HG03175 (cell line): ENCODE data around the gene ZNF416.
A peak's percentile ranks its signal among the peaks of the same experiment; 100 is the strongest.

Source experiments
- ATAC-seq: cut with Tn5 transposase; IDR thresholded peaks from one replicate; pipeline ENCODE4 v1.9.1; 2021; ENCODE audit warnings: mild to moderate bottlenecking, moderate library complexity; ENCODE audit not compliant: unreplicated experiment

Gene ZNF416

DNA sequence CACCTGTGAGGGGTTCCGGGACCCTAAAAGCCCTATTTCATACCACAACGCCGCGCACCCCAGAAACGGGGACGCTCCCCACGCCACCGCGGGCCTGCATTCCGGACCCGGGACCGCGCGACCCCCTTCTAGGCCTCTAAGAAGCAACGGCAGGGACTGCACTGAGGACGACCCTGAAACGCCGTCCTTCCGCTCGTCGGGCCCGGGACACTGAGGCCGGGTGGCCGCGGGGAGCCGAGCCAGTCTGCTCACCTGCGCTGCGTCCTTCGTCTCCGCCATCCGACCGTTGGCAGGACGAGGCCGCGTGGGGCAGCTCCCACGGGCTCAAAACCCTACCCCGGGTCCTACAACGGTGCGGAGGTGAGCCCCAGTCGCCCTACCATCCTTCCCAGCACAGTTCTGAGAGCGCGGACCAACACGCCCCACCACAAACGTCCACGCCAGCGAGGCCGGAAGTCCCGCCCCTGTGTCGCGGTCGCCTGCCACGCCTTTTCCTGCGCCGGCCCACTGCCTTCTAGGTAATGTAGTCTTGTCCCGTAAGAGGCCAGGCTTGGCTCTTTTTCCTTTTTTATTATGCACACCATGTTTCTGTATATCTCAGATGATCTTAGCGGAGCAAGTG is 19.2 kb downstream of the ZNF416 start, which contains the start of gene ZNF550:
Gene ZNF550 (minus strand): TSS at position 460 of the 622 bp plus-strand sequence. CDS start 181 bp downstream, at position 279.
- ATAC-seq, result peak; percentile 99

DNA sequence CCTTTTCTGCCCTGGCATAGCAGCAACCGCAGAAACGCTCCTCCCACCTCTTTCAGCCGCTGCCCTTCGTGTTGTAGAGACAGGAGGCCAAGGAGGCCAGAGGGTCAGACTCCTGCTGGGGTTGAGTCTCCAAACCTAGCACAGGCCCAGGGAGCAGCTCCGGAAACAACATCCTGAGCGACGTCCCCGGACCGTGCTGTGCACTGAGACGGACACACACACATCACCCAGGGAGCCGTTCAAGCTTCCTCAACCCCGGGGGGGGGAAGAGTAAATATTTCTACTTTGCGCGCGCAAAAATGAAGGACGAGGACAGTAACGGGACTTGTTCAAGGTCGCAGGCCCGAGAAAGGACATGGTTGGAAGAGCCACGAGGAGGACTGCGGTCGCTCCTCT is 19.7 kb downstream of the ZNF416 start:
- ATAC-seq, result peak; percentile 11

DNA sequence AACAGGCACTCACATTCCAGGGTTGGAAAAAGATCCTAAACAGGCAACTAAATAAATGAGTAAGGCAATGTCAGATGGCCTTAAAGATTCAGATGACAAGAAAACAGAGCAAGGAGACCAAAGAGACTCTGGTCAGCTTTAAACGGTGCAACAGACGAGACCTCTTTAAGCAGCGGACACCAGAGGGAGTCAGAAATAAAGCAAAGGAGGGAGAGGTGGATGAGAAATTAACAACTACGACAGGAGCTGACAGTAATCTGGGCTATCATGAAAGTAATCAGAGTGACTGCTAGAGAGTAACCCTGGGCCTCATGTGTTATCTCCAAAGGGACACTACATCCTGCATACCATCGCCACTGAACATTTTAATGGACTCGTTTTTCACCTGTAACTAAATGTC is 20.2 kb downstream of the ZNF416 start:
- no peak for ATAC-seq

DNA sequence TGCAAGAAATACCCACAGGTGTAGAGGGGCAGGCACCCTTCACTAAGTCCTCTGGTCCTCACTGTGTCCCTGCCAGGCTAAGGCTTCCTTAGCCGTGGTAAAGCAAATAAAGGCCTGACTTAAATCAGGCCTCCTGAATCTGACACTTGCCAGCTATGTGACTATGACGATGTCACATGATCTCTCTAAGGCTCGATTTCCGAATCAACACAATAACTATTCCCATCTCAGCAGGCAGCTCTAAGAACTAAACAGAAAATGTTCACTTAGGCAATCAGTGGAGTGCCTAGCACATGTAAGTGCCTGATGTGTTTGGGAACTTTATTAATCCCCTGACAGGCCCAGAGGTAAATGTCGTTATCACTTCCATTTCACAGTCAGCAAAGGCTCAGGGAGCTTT is 21.1 kb downstream of the ZNF416 start:
- no peak for ATAC-seq

DNA sequence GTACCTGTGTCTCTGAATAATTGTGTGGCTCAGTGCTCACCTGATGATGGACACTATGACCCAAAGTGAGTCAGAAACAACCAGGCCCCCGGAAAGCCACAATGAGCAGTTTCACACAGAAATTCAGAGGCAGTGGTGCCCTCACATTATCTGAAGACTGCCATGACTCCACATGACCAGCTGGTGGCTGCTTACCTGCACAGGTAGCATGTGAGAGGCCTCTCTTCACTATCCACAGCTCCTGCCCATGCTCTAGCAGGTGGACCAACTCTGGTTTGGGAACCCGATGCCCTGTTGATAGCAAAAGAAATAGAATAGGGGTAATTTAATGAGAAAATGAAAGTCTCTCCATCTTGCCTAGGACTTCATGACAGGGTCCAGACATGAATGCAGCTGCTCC is 26.3 kb downstream of the ZNF416 start:
- no peak for ATAC-seq

DNA sequence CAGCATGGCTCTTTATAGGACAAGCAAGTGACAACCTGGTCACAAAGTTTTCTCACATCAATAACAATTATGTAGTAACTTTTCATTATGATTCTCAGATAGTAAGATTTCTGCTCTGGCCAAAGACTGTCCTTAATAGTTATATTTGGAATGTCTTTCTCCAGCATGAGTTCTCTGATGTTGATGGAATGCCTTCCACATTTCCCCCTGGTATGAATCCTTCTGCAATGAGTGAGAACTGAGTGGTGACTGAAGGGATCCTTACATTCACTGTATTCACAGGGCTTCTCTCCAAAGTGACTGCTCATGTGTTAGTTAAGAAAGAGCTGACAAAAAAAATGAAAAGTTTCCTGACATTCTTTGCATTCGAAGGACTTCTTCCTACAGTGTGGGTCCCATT is 32.2 kb downstream of the ZNF416 start:
- ATAC-seq, result no peak

DNA sequence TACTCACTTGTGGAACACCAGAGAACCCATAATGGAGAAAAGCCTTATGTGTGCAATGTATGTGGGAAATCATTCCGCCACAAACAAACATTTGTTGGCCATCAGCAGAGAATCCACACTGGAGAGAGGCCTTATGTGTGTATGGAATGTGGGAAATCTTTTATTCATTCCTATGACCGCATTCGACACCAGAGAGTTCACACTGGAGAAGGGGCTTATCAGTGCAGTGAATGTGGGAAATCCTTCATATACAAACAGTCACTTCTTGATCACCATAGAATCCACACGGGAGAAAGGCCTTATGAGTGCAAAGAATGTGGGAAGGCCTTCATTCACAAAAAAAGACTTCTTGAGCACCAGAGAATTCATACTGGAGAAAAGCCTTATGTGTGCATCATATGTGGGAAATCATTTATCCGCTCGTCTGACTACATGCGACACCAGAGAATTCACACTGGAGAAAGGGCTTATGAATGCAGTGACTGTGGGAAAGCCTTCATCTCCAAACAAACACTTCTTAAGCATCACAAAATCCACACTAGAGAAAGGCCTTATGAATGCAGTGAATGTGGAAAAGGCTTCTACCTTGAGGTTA is 40.7 kb downstream of the ZNF416 start:
- no peak for ATAC-seq

DNA sequence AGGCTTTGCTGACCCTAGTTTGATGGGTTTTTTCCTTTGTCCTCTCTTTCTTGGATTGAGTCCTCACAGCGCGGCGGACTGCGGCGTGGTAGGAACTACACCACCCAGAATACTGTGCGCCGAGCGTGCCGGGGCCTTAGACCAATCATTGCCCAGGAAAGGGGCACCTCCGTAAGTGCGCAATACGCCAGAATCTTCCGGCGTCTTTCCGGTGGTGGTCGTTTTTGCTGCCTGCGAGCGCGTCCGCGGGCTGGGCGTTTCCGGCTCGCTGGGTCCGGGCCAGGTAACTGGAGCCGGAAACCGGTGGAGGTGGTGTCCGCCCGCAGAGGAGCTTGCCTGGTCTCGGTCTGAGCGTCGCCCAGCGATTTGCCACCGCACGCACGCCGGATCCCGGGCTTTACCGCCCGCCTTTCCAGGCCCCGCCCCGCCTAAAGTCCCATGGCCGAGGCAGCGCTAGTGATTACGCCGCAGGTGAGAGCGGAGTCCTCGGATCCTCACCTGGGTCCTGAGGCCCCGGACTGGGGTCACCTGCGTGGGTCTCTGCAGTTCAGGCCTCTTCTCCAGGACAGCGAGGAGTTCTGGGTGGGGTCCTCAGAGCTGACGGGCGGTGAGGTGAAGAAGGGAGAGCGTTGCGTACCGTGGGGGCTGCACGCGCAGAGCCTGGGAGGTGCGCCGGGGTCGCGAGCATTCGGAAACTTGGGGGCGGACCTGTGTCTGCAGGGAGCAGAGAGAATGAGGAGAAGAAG is 51.4 kb downstream of the ZNF416 start, which contains the start of gene ZNF549:
Gene ZNF549 (plus strand): TSS at position 221 of the 746 bp plus-strand sequence. CDS start 218 bp downstream, at position 439.
- ATAC-seq, result peak; percentile 99
